Fibroblast of peridontal ligament (primary cell): ENCODE measurements around the gene SMARCC2.
A peak's percentile ranks its signal among the peaks of the same experiment; 100 is the strongest.

Experiments
- DNase-seq: peaks from one replicate; pipeline ENCODE4 v3.0.0-alpha.2; 2010; ENCODE audit errors: extremely low read depth

SMARCC2 gene

DNA sequence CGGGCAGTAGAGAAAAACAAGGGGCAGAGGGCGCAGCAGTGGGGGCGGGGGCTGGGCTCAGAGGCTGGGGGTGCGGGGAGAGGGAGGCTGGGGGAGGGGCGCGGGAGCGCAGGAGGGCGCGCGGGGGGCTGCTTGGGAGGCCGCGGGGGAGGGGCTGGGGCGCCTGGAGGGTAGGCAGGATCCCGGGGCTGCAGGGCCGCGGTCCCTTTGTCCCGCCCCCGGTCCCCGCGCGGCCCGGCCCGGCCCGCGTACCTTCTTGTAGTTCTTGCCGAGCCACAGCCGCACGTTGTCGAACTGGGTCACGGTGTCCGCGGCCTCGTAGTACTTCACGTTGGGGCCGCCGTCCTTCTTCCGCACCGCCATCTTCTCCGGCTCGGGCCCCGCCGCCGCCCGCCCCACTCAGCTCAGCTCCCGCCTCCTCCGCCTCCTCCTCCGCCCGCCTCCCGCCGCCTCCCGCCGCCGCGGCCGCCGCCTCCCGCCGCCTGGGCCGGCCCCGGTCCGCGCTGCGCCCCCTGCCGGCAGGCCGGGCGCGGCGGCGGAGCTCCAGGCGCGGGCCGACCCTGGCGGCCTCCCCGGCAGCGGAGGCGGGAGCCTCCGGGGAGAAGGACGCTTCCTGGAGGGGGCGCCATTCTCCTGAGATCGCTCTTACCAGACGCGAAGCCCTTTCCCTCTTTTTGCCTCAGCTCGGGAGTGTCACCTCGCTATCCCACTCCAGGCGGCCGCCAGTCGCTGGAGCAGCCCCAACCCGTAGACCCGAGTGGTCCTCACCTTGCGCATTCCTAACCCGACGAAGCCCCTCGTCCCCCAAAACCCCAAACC lies at the start of gene SMARCC2:
TSS of gene SMARCC2 (minus strand) at position 385 of the 819 bp plus-strand sequence. CDS start at position 363, 22 bp downstream.
- peak; percentile 80 for DNase-seq

DNA sequence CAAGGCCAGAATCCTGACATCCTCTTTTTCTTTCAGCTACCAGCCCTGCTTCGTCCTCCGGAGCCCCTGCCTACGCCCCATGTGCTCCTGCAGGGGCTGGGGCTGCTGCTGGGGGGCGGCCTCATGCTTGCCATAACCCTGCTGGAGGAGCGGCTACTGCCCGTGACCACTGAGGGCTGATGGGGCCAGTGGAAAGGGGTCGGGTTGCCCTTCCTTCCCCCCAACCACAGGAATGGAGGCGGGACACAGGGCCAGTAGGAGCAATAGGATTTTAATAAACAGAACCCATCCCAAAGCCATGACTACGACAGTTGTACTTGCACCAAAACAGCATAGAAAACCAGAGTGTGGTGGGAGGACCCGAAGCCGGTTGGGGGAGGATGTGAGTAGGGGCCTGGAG lies 48.3 kb upstream of the SMARCC2 start:
- peak; percentile 20 for DNase-seq

DNA sequence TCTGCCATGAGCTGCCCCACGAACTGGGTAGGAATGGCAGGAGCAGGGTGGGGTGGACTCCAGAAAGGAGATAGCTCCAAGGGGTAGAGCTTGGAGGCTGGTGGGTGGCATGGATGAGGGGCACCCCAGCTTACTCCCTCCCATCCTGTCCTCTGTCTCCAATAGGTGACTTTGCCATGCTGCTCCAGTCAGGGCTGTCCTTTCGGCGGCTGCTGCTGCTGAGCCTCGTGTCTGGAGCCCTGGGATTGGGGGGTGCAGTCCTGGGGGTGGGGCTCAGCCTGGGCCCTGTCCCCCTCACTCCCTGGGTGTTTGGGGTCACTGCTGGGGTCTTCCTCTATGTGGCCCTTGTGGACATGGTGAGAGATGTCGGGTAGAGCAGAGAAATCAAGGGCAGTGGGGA lies 47.7 kb upstream of the SMARCC2 start:
- no peak for DNase-seq

DNA sequence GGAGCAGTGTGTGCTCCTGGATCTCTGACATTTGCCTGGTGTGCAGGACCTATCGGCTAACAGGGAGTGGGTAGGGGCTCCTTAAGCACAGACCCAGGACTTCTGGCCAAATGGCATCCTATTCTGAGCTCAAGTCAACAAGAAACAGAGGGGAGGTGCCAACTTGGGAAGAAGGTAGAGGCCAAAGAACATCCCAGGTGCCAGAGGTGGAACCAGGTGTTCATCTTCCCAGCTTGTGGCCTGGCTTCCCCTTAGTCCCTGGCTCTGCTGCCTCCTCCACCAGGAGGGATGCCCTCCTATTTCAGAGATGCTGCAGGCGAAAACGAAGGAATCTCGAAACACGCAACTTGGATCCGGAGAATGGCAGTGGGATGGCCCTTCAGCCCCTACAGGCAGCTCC lies 46.8 kb upstream of the SMARCC2 start:
- no peak for DNase-seq

DNA sequence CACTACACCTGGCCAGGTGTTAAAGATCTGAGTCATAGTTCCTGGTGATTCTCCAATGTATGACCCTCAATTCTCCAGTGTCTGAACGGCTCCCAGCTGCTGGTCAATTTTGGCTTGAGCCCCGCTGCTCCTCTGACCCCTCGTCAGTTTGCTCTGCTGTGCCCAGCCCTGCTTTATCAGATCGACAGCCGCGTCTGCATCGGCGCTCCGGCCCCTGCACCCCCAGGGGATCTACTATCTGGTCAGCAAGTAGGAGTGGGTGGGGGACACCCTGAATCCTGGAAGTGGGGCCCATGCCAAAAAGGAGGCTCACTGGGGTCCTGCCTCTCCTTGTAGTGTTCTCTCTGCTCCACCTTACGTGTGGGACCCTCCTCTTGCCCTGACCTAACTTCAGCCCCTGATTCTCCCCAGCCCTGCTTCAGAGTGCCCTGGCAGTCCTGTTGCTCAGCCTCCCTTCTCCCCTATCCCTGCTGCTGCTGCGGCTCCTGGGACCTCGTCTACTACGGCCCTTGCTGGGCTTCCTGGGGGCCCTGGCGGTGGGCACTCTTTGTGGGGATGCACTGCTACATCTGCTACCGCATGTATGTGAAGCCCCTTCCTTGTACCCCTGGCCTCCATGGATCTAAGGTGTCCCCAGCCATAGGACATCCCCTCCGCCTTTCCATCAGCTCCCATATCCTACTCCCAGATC lies 45.6 kb upstream of the SMARCC2 start:
- no peak for DNase-seq

DNA sequence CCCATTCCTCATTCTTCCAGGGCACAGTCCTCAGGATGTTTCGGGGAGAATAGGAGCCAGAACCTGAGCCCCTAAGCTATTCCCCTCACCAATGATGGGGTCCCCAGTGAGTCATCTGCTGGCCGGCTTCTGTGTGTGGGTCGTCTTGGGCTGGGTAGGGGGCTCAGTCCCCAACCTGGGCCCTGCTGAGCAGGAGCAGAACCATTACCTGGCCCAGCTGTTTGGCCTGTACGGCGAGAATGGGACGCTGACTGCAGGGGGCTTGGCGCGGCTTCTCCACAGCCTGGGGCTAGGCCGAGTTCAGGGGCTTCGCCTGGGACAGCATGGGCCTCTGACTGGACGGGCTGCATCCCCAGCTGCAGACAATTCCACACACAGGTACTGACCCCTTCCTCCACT lies 41.9 kb upstream of the SMARCC2 start:
- no peak for DNase-seq

DNA sequence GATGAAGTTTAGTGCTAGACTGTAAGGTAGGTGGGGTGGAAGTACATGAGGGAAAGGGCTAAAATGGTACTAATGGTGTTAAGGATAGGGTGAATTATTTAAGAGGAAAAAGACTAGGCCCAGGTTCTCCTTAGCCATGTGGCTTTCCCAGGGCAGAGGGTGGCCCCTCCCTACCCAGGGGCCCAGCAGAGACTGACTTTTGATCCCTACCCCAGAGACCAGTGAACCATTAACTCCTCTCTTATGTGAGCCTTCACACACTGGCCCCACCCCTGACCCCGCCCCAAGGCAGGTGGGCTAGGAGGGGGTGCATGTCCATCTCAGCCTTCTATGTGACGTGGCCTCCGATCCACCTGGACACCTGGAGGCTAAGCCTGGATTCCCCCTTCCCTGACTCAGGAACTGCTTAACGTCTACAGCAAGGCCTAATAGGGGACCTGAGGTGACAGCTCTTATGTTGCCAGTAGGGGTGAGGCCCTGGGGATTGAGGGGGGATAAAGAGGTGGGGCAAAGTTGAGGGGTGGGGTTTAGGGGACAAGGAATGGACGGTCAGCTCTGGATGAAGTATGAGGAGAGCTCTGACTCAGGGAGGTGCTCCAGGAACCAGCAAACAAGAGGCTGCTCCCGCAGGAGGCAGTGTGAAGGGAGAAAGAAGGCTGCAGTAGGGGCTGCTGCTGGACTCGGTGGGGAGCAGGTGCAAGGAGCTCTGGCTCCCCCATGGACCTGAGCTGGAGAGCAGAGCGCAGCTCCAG lies 41.3 kb upstream of the SMARCC2 start:
- DNase-seq: no peak

DNA sequence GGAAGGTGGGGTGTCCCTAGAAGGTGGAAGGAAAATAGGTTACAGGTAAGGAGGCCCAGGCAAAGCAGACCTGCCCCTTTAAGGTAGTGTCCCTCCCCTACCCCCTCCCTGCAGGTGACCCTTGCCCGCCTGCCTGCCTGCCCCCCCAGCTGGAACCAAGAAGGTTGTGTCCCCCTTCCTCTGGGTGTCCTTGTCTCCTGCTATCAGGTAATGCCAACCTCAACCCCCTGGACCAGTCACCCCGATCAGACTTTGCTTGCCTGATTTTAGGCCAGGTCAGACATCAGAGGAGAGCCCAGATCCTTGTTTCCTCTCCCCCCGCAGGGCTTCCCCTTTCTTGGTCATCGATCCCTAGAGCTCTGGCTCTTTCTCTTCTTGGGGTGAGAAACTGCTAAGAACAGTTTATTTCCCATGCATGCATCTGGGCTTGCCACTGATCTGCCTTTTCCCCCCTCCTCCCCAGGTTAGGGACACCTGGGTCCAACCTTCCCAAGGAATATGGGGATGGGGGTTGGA lies 40.7 kb upstream of the SMARCC2 start, which contains the start of gene SLC39A5:
TSS of gene SLC39A5 (plus strand) at position 136 of the 516 bp plus-strand sequence. CDS start 1,224 bp downstream, outside the sequence.
- no peak for DNase-seq

DNA sequence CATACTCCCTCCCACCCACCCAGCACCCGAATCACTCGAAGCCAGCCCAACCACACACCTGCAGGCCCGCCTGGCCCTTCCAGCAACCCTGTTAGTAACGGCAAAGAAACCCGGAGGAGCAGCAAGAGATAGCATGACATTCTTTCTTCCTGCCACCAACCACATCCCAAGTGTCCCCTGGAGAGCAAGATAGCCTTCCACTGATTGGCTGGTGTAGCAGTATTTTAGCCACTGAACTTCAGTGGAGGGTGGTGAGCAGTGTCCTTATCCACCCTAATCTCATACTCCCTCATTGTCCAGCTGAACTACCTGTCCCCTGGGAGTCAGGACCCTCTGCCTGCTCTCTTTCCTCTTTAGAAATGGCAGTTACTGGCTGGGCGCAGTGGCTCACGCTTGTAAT lies 39.8 kb upstream of the SMARCC2 start:
- DNase-seq: no peak

DNA sequence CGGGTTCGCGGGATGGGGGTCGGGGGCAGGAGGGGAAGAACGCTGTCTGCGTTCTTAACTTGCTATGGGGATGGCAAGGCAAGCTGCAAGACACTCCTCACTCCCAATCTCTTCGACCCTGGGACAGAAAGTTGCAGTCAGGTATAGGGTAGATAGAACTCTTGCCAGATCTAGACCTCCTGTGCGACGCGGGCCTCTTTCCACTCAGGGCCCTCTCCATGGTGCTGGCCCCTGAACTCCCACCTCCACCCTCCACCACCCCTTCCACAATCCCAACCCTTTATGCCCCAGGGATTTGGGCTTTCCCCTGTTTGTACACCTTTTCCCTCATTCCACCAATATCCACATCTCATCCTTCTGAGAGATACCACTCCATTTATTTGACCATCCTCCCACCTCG lies 35.7 kb upstream of the SMARCC2 start:
- DNase-seq: no peak

DNA sequence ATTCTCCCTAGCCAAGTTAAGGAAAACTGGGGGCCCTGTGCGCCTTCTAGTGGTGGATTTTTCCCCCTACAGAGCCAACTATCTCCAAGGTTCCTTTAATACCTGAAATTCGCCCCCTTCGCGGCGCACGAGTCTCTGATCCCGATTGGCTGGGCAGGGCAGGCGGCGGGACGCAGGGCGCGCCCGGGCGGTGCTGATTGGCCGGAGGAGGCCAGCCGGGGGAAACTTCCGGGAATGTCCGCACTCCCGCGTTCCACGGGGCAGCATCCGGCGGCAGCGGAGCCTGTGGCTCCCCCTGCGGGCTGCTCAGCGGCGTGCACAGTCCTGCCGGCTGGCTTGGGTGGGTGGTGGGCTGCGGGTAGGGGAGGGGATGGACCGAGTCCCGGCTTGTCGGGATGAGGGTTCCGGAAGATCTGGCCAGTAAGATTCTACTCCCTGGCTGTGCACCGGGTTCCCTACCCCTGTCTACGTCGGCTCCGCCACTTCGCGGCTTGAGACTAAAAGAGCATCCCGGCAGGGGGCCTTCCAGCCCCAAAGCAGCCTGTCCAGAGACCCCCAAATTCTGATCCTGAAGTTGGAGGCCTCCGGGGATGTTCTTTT lies 34.9 kb upstream of the SMARCC2 start, which contains the start of gene NABP2:
TSS of gene NABP2 (plus strand) at position 241 of the 600 bp plus-strand sequence. CDS start 515 bp downstream, outside the sequence.
- peak; percentile 99 for DNase-seq

DNA sequence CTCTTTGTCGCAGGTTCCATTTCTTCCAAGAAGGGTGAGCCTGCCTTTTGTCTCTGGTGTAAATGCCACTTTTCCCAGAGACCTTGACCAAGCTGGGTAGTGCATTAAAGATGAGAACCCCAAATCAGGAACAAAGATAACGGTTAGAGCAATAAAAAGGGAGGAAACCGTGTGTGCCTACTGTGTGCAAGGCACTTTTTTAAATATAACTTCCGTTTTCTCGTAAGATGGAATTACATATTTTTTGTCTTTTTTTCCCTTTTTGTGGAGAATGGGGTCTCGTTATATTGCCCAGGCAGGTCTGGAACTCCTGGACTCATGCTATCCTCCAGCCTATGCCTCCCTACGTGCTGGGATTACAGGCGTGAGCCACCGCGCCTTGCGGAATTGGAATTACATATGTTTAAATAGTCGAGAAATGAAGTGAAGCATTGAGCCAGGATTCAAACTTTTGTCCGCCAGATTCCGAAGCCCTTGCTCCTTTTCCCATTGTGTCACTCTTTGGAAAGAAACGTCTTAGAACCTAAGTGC lies 34.4 kb upstream of the SMARCC2 start:
- no peak for DNase-seq

DNA sequence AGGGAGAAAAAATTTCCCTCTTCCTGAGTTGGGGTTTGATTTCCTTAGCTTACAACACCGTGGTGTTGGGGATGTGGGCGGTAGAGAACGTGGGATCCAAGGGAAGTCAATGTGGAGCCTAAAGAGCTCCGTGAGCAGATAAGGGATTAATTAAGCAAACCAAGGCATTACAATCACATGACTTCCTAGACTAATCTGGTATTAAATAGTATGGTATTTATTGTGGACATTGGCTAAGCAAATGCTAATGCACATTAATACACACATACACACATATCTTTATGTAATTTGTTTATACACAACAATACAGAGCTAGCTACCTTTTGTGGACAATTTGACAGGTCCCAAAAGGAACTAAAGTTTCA lies 33.2 kb upstream of the SMARCC2 start:
- no peak for DNase-seq

DNA sequence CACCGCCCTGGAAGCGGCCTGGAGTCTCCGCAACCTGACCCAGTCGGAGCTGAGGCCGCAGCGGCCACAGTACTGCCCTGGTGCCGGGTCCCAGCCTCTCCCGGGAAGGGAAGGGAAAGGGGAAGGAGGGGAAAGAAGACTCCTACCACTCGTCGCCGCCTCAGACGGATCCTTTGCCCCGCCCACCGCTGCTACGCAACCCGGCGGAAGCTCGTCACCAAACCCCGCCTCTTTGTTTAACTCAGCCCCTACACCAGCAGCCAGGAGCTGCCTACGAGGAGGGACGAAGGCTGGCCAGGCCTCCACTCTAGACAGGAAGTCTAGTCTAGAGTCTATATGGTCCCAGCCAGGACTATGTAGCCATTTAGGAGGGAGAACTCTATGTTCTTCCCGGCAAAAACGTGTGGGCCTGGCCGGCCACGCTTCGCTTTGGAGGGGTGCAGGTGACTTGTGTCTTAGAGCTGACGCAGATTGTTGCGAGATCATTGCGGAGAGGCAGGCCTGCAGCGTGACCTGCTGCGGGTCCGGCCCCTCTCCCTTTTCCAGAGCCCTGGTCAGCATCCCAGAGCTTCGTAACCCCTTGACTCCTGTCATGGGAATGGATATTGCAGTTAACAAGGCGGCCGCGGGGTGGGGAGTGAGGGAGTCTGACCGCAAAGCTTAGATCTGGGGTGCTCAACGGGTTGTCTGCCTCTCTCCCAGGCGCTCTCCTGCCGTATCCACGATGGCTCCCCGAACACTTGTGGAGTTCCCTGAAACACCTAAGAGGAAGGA lies 32.7 kb upstream of the SMARCC2 start, which contains the start of gene RNF41:
TSS of gene RNF41 (minus strand) at position 166 of the 774 bp plus-strand sequence. CDS start 7,875 bp downstream, outside the sequence.
- peak; percentile 97 for DNase-seq

DNA sequence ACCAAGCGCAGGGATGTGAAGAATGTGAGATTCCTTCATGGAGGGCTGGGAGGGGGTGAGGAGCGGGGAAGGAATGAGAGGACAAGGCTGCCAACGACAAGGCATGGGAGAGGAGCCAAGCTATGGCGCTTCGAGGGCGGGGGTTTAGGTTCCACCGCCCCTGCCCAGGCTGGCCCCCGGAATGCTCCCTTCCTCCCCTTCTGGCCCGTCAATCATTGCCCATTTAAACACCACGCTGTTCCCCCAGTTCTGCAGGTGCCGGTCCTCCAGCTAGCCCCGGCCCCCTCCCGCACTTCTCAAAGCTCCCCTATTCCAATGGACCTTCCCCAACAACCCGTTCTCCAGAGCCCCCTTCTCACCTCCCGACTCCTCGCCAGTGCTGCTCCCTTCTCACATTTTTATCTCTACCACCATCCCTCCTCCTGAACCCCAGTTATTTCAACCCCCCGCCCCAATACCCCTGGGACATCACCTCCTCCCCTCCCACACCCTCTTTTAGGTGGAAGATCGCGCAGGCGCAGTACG lies 32.0 kb upstream of the SMARCC2 start:
- peak; percentile 90 for DNase-seq

DNA sequence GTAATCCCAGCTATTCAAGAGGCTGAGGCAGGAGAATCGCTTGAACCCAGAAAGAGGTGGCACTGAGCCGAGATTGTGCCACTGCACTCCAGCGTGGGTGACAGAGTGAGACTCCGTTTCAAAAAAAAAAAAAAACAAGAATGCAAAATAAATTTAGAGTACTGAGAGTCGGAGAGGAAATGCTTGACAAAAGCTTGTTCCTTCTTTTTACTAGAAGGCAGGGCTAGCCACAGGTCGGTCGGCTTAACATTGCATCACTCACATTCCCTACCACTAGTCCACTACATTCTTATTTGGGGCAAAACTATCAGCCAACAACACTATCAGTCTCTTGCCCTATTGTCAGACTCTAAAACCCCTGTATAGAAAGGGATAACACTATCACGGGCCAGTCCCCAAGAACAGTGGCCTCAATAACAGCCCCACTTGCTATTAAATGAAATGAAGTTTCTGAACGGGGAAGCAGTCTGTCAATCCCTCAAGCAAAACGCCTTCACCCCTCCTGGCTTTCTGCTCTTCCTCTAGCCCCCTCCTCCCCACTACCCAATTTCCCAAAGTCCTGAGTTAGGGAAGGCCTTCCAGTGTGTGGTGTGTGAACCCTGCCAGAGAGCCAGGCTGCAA lies 31.4 kb upstream of the SMARCC2 start:
- DNase-seq: peak; percentile 65

DNA sequence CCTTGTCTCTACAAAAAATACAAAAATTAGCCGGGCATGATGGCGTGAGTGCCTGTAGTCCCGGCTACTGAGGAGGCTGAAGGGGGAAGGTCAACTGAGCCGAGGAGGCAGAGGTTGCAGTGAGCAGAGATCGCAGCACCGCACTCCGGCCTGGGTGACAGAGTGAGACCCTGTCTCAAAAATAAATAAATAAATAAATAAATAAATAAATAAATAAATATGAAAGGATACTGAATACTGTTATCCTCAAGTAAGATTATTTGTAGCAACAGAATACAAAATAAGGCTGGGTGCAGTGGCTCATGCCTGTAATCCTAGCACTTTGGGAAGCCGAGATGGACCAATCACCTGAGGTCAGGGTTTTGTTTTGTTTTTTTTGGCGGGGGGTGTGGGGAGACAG lies 30.6 kb upstream of the SMARCC2 start:
- no peak for DNase-seq

DNA sequence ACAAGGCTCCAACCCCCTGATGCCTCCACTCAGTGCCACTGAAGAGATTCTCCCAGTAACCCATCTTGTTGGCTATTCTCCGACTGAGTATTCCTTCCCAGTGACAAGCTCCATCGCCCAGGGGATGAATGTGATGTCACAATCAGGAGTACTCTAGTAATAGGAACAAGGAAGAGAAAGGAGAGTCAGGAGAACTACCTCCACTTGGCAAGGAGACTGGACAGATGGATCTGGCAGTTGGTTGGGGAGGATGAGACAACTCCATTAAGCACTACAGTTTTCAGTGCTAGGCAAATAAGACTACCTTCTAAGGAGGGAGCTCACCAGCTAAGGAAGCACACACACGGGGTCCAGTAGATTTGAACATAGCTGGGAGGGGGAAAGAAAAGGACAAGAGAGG lies 27.2 kb upstream of the SMARCC2 start:
- no peak for DNase-seq

DNA sequence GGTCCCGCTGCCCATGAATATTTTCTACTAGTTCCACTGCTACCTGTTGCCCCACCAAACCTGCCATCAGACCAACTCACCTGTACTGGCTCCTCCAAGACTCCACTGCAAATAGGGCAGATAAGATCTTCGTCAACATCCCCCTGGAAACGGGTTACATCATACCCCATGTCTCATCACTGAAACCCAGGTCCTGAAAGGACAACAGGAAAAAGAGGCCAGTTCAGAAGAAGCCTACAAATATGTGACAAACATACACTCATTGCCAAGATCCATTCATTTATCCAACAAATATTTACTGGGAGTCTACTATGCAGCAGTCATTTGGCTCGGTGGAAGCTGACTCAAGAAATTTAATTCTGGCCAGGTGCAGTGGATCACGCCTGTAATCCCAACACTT lies 24.6 kb upstream of the SMARCC2 start:
- no peak for DNase-seq

DNA sequence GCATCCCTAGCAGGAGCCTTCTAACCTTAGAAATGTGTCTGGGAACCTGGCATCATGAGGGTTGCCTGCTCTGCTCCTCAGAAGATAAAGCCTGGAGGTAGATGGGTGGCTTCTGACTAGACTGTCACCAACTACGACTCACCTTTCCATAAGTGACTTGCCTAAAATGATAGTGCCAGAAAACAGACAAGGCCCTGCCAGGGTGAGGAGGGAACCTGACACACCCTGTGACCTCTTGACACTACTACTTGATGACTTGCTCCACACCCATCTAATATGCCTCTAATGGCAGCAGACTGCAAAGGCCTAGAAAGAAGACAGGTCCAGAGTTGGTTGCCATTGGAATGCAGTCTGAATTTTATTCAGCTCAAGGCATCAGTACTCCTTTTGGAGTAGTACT lies 23.1 kb upstream of the SMARCC2 start:
- no peak for DNase-seq
